D721Med (cell line): ENCODE results near the gene SLC7A14.

Source experiments
- DNase-seq: peaks from one replicate; pipeline ENCODE4 v3.0.0; 2011; ENCODE audit warnings: low spot score; ENCODE audit not compliant: insufficient read length
- FAIRE-seq: peaks from 2 replicates; lab custom pipeline; 2011; peaks lifted over from hg19 to GRCh38; lab: Jason Lieb, UNC
- CTCF ChIP-seq: IDR thresholded peaks from 2 replicates; pipeline ENCODE4 v1.5.1; 2012; ENCODE audit warnings: mild to moderate bottlenecking, control low read depth; ENCODE audit not compliant: insufficient read depth; ENCODE audit errors: missing control alignments

SLC7A14 gene

DNA sequence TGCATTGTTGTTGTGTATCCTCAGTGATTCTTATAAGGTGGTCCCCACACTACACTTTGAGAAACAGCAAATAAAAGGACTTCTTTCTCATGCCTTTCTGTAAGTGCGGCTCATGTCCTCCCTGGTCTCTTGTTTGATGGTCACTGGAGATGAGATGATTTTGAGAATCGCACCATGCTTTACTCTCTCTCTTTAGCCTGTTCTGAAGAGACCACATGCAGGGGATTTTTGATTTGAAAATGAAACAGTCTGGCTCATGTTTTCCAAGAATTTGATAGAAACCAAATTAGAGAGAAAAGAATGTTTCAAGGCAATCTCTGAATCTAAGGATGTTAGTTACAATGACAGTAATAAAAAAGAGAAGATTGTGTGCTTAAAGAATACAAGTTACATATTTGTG, 149.2 kb downstream of the SLC7A14 start:
- TF ChIP-seq CTCF: no peak
- FAIRE-seq: no peak
- no peak for DNase-seq

DNA sequence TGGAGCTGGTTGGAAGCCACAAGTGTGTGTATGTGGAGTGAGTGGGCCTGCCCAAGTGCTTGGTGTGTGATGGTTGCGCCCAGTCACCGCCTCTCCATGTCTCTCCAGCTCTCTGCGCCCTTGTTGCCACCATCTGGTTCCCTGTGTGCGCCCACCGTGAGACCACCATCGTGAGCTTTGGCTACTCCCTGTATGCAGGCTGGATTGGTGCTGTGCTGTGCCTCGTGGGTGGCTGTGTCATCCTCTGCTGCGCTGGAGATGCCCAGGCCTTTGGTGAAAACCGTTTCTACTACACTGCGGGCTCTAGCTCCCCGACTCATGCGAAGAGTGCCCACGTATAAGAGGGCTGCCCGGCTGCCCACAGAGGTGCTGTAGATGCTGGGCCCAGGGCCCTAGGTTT, 153.5 kb downstream of the SLC7A14 start:
- FAIRE-seq: no peak
- TF ChIP-seq CTCF: no peak
- DNase-seq: no peak

- no peak for TF ChIP-seq CTCF
- DNase-seq (no peak), FAIRE-seq (no peak)
Observed at GRCh38 chr3:170431054-170431453, 154.8 kb downstream of the SLC7A14 start.

DNA sequence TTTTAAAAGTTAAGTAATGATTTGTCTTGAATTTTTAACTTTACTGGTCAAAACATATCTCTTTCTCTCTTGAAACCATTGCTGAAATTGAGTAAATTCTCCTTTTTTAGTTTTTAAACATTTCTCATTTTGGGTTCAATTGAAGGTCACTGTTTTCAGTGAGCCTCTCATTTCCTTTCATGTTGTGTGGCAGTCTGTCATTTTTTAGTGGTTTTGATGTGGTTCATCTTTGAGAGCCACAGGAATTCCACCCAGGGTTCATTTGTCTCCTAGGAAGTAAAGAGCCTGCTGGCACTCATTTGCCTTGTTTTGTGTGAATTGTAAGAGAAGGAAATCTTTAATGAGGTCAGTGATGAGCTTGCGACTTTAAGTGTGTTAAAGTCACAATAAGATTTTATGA, 156.8 kb downstream of the SLC7A14 start:
- FAIRE-seq (no peak), DNase-seq (no peak)
- no peak for TF ChIP-seq CTCF

- no peak for FAIRE-seq
- no peak for TF ChIP-seq CTCF
Observed at GRCh38 chr3:170428095-170428494, 157.8 kb downstream of the SLC7A14 start.

DNA sequence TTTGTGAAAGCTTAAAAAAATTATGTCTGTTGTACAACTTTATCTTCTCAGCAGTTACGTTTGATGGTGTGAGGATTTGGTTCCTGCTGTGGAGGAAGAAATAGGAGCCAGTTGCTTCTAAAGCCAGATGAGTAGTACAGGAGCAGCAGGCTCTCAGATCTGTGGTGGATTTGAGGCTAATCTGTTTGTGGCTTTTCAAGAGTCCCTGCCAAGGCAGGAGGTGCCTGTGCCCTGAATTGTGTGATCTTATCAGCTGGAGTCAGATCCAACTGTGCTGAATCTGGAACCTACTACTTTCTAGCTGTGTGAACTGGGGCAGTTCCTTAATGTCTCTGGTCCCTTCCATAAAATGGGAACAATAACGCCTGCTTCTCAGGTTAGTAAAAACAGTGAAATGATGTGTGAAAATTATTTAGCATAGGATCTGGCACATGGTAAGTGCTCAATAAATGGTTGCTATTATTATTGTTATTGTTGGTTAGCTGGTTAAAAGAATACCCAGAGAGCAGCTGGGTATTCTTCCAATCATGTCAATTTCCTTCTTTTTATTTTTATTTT, 159.6 kb downstream of the SLC7A14 start:
- no peak for TF ChIP-seq CTCF
- FAIRE-seq (peak; percentile 76), DNase-seq (peak; percentile 45)

More at GRCh38 chr3:170428095-170428494, 157.8 kb downstream of the SLC7A14 start:
- DNase-seq: no peak

GRCh38 chr3:170425491-170426239, 160.2 kb downstream of the SLC7A14 start:
- DNase-seq (no peak), FAIRE-seq (no peak)

More at GRCh38 chr3:170425491-170426239, 160.2 kb downstream of the SLC7A14 start:
- no peak for TF ChIP-seq CTCF
